H9 (cell line): ENCODE data around the gene RPA1. TPM values are rescaled to one million over a fixed set of nuclear protein-coding genes. Genes with fewer than 3 reads are reported as not detected.

Experiments used
- DNase-seq: peaks from one replicate; pipeline ENCODE4 v3.0.0-alpha.2; 2017
- H2AFZ ChIP-seq: one replicate; pipeline ENCODE4 v1.6.1; 2013; ENCODE audit warnings: mild to moderate bottlenecking, low read length, control low read depth, moderate library complexity
- H2AK5ac ChIP-seq: 2 replicates; pipeline ENCODE4 v1.6.1; 2013; ENCODE audit warnings: low read length, control low read depth, mixed read lengths; ENCODE audit not compliant: insufficient read length
- H2BK120ac ChIP-seq: one replicate; pipeline ENCODE4 v1.6.1; 2013; ENCODE audit warnings: low read depth, mild to moderate bottlenecking, low read length, control low read depth, inconsistent platforms; ENCODE audit not compliant: poor library complexity, severe bottlenecking
- H2BK12ac ChIP-seq: 2 replicates; pipeline ENCODE4 v1.6.1; 2013; ENCODE audit warnings: low read length, control low read depth, mixed read lengths, low read depth; ENCODE audit not compliant: insufficient read length
- H2BK15ac ChIP-seq: 2 replicates; pipeline ENCODE4 v1.6.1; 2013; ENCODE audit warnings: low read depth, low read length, control low read depth
- H2BK20ac ChIP-seq: one replicate; pipeline ENCODE4 v1.6.1; 2013; ENCODE audit warnings: low read depth, mild to moderate bottlenecking, low read length, control low read depth, inconsistent platforms; ENCODE audit not compliant: poor library complexity, severe bottlenecking
- H2BK5ac ChIP-seq: 2 replicates; pipeline ENCODE4 v1.6.1; 2013; ENCODE audit warnings: low read length, control low read depth, mixed read lengths; ENCODE audit not compliant: insufficient read length
- H3K14ac ChIP-seq: 2 replicates; pipeline ENCODE4 v1.6.1; 2013; ENCODE audit warnings: low read length, control low read depth; ENCODE audit not compliant: insufficient read depth
- H3K18ac ChIP-seq: 2 replicates; pipeline ENCODE4 v1.6.1; 2013; ENCODE audit warnings: low read depth, mild to moderate bottlenecking, mixed read lengths, low read length, control low read depth; ENCODE audit not compliant: insufficient read length
- H3K23ac ChIP-seq: 2 replicates; pipeline ENCODE4 v1.6.1; 2013; ENCODE audit warnings: low read length, control low read depth, mixed read lengths, low read depth; ENCODE audit not compliant: insufficient read length
- H3K23me2 ChIP-seq: 2 replicates; pipeline ENCODE4 v1.6.1; 2013; ENCODE audit warnings: low read depth, mild to moderate bottlenecking, mixed read lengths, low read length, control low read depth; ENCODE audit not compliant: insufficient read length, poor library complexity, severe bottlenecking
- H3K27ac ChIP-seq: 2 replicates; pipeline ENCODE4 v1.5.1; 2013; ENCODE audit warnings: low read length, control low read depth, mixed read lengths, low read depth; ENCODE audit not compliant: insufficient read length
- H3K27me3 ChIP-seq: 2 replicates; pipeline ENCODE4 v1.6.1; 2013; ENCODE audit warnings: low read length, control low read depth, inconsistent platforms; ENCODE audit not compliant: insufficient read depth
- H3K4ac ChIP-seq: 2 replicates; pipeline ENCODE4 v1.6.1; 2013; ENCODE audit warnings: low read depth, mild to moderate bottlenecking, control low read depth, inconsistent platforms, low read length, moderate library complexity
- H3K4me1 ChIP-seq: 2 replicates; pipeline ENCODE4 v1.6.1; 2013; ENCODE audit warnings: low read length, control low read depth, inconsistent platforms; ENCODE audit not compliant: insufficient read depth
- H3K4me2 ChIP-seq: 2 replicates; pipeline ENCODE4 v1.6.1; 2013; ENCODE audit warnings: low read length, control low read depth, mixed read lengths; ENCODE audit not compliant: insufficient read length, insufficient read depth
- H3K56ac ChIP-seq: 2 replicates; pipeline ENCODE4 v1.6.1; 2013; ENCODE audit warnings: low read depth, mild to moderate bottlenecking, mixed read lengths, low read length, control low read depth; ENCODE audit not compliant: insufficient read length
- H3K79me1 ChIP-seq: 2 replicates; pipeline ENCODE4 v1.6.1; 2013; ENCODE audit warnings: low read depth, mild to moderate bottlenecking, moderate library complexity, low read length, control low read depth, inconsistent platforms; ENCODE audit not compliant: insufficient read depth, poor library complexity, severe bottlenecking
- H3K79me2 ChIP-seq: 2 replicates; pipeline ENCODE4 v1.6.1; 2013; ENCODE audit warnings: low read length, control low read depth, inconsistent platforms; ENCODE audit not compliant: insufficient read depth
- H3K9ac ChIP-seq: 2 replicates; pipeline ENCODE4 v1.6.1; 2013; ENCODE audit warnings: low read length, control low read depth, mixed read lengths; ENCODE audit not compliant: insufficient read length; ENCODE audit errors: extremely low read depth
- H3K9me3 ChIP-seq: one replicate; pipeline ENCODE4 v1.6.1; 2013; ENCODE audit warnings: low read depth, low read length, inconsistent platforms; ENCODE audit not compliant: control insufficient read depth
- H3T11ph ChIP-seq: one replicate; pipeline ENCODE4 v1.6.1; 2013; ENCODE audit warnings: mild to moderate bottlenecking, low read length, control low read depth, inconsistent platforms
- H4K20me1 ChIP-seq: one replicate; pipeline ENCODE4 v1.6.1; 2013; ENCODE audit not compliant: control insufficient read depth, insufficient read length, insufficient read depth
- H4K5ac ChIP-seq: 2 replicates; pipeline ENCODE4 v1.6.1; 2013; ENCODE audit warnings: low read depth, mild to moderate bottlenecking, mixed read lengths, low read length, control low read depth; ENCODE audit not compliant: insufficient read length
- H4K8ac ChIP-seq: replicated peaks from 2 replicates; pipeline ENCODE4 v1.6.1; 2013; ENCODE audit warnings: low read length, control low read depth, mixed read lengths, low read depth; ENCODE audit not compliant: insufficient read length
- H4K91ac ChIP-seq: 2 replicates; pipeline ENCODE4 v1.6.1; 2013; ENCODE audit warnings: low read depth, mild to moderate bottlenecking, moderate library complexity, mixed read lengths, low read length, control low read depth; ENCODE audit not compliant: insufficient read length
- H3K27ac Mint-ChIP-seq, 3 experiments: 2 replicates in 2 of 3; 3 replicates in 1 of 3; pipeline ENCODE4 v1.8.0; 2020 to 2021; ENCODE audit warnings: mixed read lengths in 3 of 3, mild to moderate bottlenecking in 1 of 3, moderate library complexity in 1 of 3
- H3K27me3 Mint-ChIP-seq: 2 replicates; pipeline ENCODE4 v1.8.0; 2021; ENCODE audit warnings: low read depth, mild to moderate bottlenecking, moderate library complexity, mixed read lengths
- H3K36me3 Mint-ChIP-seq, 3 experiments: 2 replicates in 2 of 3; 3 replicates in 1 of 3; pipeline ENCODE4 v1.8.0; 2020 to 2021; ENCODE audit warnings: low read depth in 3 of 3, mixed read lengths in 3 of 3; ENCODE audit not compliant: insufficient read depth in 1 of 3
- H3K4me1 Mint-ChIP-seq, 2 experiments: 2 replicates each; pipeline ENCODE4 v1.8.0; 2020; ENCODE audit warnings: mixed read lengths in 2 of 2
- H3K4me3 Mint-ChIP-seq, 2 experiments: 2 replicates in 1 of 2; 3 replicates in 1 of 2; pipeline ENCODE4 v1.8.0; 2020 to 2021; ENCODE audit warnings: mild to moderate bottlenecking in 2 of 2, mixed read lengths in 2 of 2, moderate library complexity in 1 of 2
- H3K9me3 Mint-ChIP-seq, 2 experiments: 2 replicates in 1 of 2; 3 replicates in 1 of 2; pipeline ENCODE4 v1.8.0; 2020; ENCODE audit warnings: mild to moderate bottlenecking in 2 of 2, mixed read lengths in 2 of 2, moderate library complexity in 1 of 2
- CTCF ChIP-seq: fragments of 200-600 bp; sonication (generic); conservative IDR thresholded peaks from 3 replicates; pipeline ENCODE4 v1.8.0; 2021; ENCODE audit warnings: antibody characterized with exemption, mild to moderate bottlenecking
- WGBS: extraction: QIAGEN DNeasy Blood & Tissue Kit; methylation state at CpG from one replicate; pipeline ENCODE4 v1.1.7; 2013; ENCODE audit warnings: missing lambda C conversion rate, low lambda C conversion rate, mixed read lengths; ENCODE audit not compliant: insufficient read length; ENCODE audit errors: extremely low coverage; 5-methylcytosine and 5-hydroxymethylcytosine counted together
- total RNA-seq: library from RNA; stranded (reverse); gene quantifications from 2 replicates; pipeline ENCODE4 v1.2.1, GENCODE V29; 2021

The RPA1 gene
- total RNA-seq, 1 experiment from 2014 or later, result 215 TPM

- Histone ChIP-seq H2BK5ac (no peak overlapping the region), H3K27ac (no peak overlapping the region), H3K23me2 (no peaks in the 10 kb centered on the region), H3K4me2 (no peak overlapping the region), H3K23ac (no peak overlapping the region), H3K9ac (no peak overlapping the region), H2AK5ac (no peak overlapping the region), H2AFZ (no peak overlapping the region), H3K4me1 (no peaks in the 10 kb centered on the region), H2BK15ac (no peak overlapping the region), H3K18ac (no peak overlapping the region), H3K4ac (no peak overlapping the region), H2BK12ac (no peak overlapping the region), H3K79me2 (no peaks in the 10 kb centered on the region), H3K14ac (no peak overlapping the region), H4K8ac (no peak overlapping the region), H4K5ac (no peak overlapping the region), H4K91ac (no peak overlapping the region), H2BK120ac (no peak overlapping the region), H3K56ac (no peak overlapping the region), H4K20me1 (no peaks in the 10 kb centered on the region), H2BK20ac (no peak overlapping the region), H3K27me3 (no peaks in the 10 kb centered on the region), H3K79me1 (no peaks in the 10 kb centered on the region), H3K9me3 (no peaks in the 10 kb centered on the region), H3T11ph (no peak overlapping the region)
- Mint-ChIP-seq H3K9me3 (no peaks in the 10 kb centered on the region), H3K27me3 (no peaks in the 10 kb centered on the region), H3K27ac (no peak overlapping the region), H3K4me1 (no peaks in the 10 kb centered on the region), H3K4me3 (no peak overlapping the region), H3K36me3 (peaks cover 11 to 75% (median 55%) of the 10 kb centered on the region in 3 experiments; a peak in 6 of 7 replicates)
- no peak for DNase-seq
- no CpG with 5 or more reads among the region's 4 CpGs for WGBS
- TF ChIP-seq CTCF, result no peak
These were observed 43.2 kb downstream of the RPA1 start for GRCh38 chr17:1872976-1873375.
